Subcutaneous abdominal adipose tissue (tissue), 5 donors: ENCODE results near the gene ECEL1.

Source experiments
- H3K27ac ChIP-seq: one replicate; pipeline ENCODE4 v1.7.0; 2013; ENCODE audit warnings: low read depth, mild to moderate bottlenecking, inconsistent platforms, low read length, moderate library complexity
- H3K27me3 ChIP-seq, 5 donors: one replicate each; pipeline ENCODE4 v1.7.0; 2013; ENCODE audit warnings: low read length in 5 of 5, inconsistent platforms in 1 of 5; ENCODE audit not compliant: control insufficient read depth in 5 of 5, insufficient read depth in 4 of 5
- H3K36me3 ChIP-seq, 5 donors: one replicate each; pipeline ENCODE4 v1.7.0; 2013; ENCODE audit warnings: low read length in 5 of 5; ENCODE audit not compliant: control insufficient read depth in 5 of 5, insufficient read depth in 5 of 5
- H3K4me1 ChIP-seq, 5 donors: one replicate each; pipeline ENCODE4 v1.7.0; 2013; ENCODE audit warnings: low read length in 5 of 5, mild to moderate bottlenecking in 3 of 5, moderate library complexity in 1 of 5; ENCODE audit not compliant: control insufficient read depth in 5 of 5, insufficient read depth in 5 of 5
- H3K4me3 ChIP-seq, 5 donors: one replicate each; pipeline ENCODE4 v1.7.0; 2013; ENCODE audit warnings: low read length in 5 of 5, low read depth in 1 of 5
- H3K9ac ChIP-seq, 5 donors: one replicate each; pipeline ENCODE4 v1.7.0; 2013; ENCODE audit warnings: low read length in 5 of 5, mild to moderate bottlenecking in 4 of 5, moderate library complexity in 3 of 5
- H3K9me3 ChIP-seq, 5 donors: one replicate each; pipeline ENCODE4 v1.7.0; 2013; ENCODE audit warnings: low read length in 5 of 5; ENCODE audit not compliant: control insufficient read depth in 5 of 5
- donor health status: healthy.
- donor health status: healthy.
- donor health status: healthy.
- donor health status: healthy.
- donor health status: healthy.

Gene ECEL1

DNA sequence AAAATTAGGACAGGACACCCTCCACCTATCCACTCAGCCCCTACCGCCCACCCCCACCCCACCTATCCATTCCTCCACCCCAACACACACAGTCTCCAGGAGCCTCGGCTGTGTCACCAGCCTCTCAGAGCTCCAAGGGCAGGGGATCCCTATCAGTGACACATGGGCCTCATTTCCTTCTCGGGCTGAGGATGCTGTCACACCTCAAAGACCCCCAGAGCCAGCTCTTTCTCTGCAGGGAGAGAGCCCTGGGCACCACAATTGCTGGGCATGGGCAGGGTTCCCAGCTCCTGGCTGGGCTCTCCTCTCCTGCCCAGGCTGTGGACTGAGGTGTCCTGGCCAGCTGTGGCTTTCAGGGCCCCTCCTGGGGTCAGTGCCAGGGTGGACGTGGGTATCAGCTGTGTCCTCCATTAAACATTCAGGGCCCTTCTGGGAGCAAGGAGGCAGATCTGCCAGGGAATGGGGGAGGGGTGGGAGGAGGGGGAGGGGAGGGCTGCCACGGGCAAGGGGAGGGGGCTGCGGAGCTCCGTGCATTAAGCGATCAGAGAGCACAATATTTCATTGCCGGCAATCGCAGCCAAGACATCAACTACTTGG is 14.3 kb upstream of the ECEL1 start:
- H3K27ac ChIP-seq: no peak overlapping the region
- H3K27me3 ChIP-seq: peaks cover 40 to 64% (median 45%) of the 10 kb centered on the region in 5 donors
- H3K9me3 ChIP-seq: no peaks in the 10 kb centered on the region
- H3K9ac ChIP-seq: no peak overlapping the region
- peaks cover 0 to 13% (median 12%) of the 10 kb centered on the region in 5 donors for H3K4me1 ChIP-seq
- no peak overlapping the region for H3K4me3 ChIP-seq
- H3K36me3 ChIP-seq: no peaks in the 10 kb centered on the region

DNA sequence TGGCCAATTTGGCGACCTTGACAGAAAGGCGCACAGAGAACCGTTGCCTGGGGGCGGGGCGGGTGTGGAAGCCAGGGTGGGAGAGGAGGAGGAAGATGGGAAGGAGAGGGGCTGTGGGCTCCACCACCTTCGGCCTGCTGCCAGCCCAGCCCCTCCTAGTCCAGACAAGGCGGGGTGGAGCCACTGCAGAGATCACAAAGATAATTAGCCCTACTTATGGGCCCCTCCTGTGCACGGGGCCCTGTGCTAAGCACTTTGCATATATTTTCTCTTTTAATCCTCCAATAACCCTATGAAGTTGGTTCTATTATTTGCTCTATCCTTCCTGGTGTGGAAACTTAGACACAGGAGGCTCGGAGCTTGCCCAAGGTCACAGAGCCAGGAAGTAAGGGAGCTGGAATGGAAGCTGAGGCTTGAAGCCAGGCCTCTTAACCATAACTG is 13.7 kb upstream of the ECEL1 start:
- peaks cover 40 to 60% (median 42%) of the 10 kb centered on the region in 5 donors for H3K27me3 ChIP-seq
- H3K9me3 ChIP-seq: no peaks in the 10 kb centered on the region
- H3K4me3 ChIP-seq: no peak overlapping the region
- H3K4me1 ChIP-seq: peaks cover 0 to 13% (median 12%) of the 10 kb centered on the region in 5 donors
- no peaks in the 10 kb centered on the region for H3K36me3 ChIP-seq
- H3K9ac ChIP-seq: no peak overlapping the region
- H3K27ac ChIP-seq: no peak overlapping the region

DNA sequence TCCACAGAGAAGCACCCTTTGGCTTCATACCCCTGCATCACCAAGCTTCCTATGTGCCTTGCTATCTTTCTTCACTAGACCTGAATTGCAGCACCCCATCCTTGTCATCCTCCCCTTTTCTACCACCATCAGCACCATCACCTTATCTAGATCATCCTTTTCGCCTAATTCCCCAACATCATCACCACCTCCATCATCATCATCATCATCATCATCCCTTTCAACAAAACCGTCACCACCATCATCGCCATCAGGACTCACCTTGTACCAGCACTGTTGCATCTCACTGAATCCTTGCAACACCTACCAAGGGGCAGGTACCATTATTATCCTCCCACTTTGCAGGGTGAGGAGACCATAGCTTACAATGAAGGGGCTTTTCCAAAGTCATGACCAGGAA is 10.8 kb upstream of the ECEL1 start:
- Histone ChIP-seq H3K9me3 (no peaks in the 10 kb centered on the region), H3K36me3 (no peaks in the 10 kb centered on the region), H3K4me3 (no peak overlapping the region), H3K4me1 (peaks cover 0 to 10% (median 10%) of the 10 kb centered on the region in 5 donors), H3K27ac (no peak overlapping the region), H3K27me3 (peaks cover 14 to 37% (median 23%) of the 10 kb centered on the region in 5 donors), H3K9ac (no peak overlapping the region)

DNA sequence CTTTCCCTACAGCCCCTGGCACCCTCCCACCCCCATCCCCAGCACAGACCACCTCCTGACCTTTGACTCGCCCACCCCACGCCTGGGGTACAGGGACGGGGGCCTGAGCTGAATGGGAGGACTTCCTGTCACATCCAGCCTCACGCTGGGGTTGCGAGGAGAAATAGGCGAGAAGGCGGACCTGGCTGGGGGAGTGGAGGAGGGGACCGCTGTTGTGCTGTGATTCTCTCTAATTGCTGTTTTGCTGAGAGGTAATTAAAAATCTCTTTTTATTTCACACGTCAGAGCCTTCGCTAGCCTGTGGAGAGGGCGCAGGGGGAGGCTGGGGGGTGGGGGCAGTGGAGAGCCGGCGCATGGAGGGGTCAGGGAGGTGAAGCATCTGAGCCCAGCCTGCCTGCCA is 9.7 kb upstream of the ECEL1 start:
- H3K9ac ChIP-seq: no peak overlapping the region
- H3K27me3 ChIP-seq: peaks cover 12 to 30% (median 22%) of the 10 kb centered on the region in 5 donors
- H3K27ac ChIP-seq: no peak overlapping the region
- H3K4me3 ChIP-seq: no peak overlapping the region
- H3K36me3 ChIP-seq: no peaks in the 10 kb centered on the region
- no peaks in the 10 kb centered on the region for H3K9me3 ChIP-seq
- H3K4me1 ChIP-seq: peaks cover 0 to under 1% (median under 1%) of the 10 kb centered on the region in 5 donors

- Histone ChIP-seq H3K4me3 (no peak overlapping the region), H3K4me1 (no peaks in the 10 kb centered on the region), H3K27ac (no peak overlapping the region), H3K9ac (no peak overlapping the region), H3K36me3 (no peaks in the 10 kb centered on the region), H3K27me3 (peaks cover 11 to 27% (median 23%) of the 10 kb centered on the region in 5 donors), H3K9me3 (no peaks in the 10 kb centered on the region)
These were observed 9.1 kb upstream of the ECEL1 start for GRCh38 chr2:232496501-232497270.

- Histone ChIP-seq H3K27ac (no peak overlapping the region), H3K4me3 (no peak overlapping the region), H3K9me3 (no peaks in the 10 kb centered on the region), H3K36me3 (no peaks in the 10 kb centered on the region), H3K27me3 (peaks cover 3 to 19% (median 15%) of the 10 kb centered on the region in 5 donors), H3K4me1 (no peaks in the 10 kb centered on the region), H3K9ac (no peak overlapping the region)
These were observed 7.7 kb upstream of the ECEL1 start for GRCh38 chr2:232495292-232495691.

DNA sequence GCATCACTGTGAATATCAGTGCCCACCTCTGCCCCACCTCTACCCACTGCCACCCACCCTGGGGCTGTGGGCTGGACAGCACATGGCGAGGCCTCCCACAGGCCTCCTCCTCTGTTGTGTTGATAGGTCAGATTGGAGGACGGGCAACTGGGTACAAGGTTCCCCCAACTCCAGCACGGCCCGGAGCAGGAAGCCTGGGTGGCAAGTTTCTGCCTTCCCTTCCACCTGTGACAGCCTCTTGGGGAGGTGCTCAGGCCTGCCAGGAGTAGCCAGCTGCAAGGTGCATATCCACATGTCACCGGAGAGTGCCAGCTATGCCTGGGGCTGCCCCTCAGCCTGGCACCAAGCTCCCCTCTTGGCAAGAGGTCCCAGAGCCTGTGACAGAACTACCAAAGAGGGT is 6.9 kb upstream of the ECEL1 start:
- Histone ChIP-seq H3K36me3 (no peaks in the 10 kb centered on the region), H3K9ac (no peak overlapping the region), H3K4me3 (no peak overlapping the region), H3K27ac (no peak overlapping the region), H3K9me3 (no peaks in the 10 kb centered on the region), H3K27me3 (peaks cover 4 to 22% (median 19%) of the 10 kb centered on the region in 5 donors), H3K4me1 (no peaks in the 10 kb centered on the region)

- H3K4me3 ChIP-seq: no peak overlapping the region
- H3K4me1 ChIP-seq: no peaks in the 10 kb centered on the region
- H3K27ac ChIP-seq: no peak overlapping the region
- no peak overlapping the region for H3K9ac ChIP-seq
- peaks cover 7 to 25% (median 21%) of the 10 kb centered on the region in 5 donors for H3K27me3 ChIP-seq
- H3K9me3 ChIP-seq: no peaks in the 10 kb centered on the region
- H3K36me3 ChIP-seq: no peaks in the 10 kb centered on the region
These were observed 6.3 kb upstream of the ECEL1 start for GRCh38 chr2:232493701-232494474.

DNA sequence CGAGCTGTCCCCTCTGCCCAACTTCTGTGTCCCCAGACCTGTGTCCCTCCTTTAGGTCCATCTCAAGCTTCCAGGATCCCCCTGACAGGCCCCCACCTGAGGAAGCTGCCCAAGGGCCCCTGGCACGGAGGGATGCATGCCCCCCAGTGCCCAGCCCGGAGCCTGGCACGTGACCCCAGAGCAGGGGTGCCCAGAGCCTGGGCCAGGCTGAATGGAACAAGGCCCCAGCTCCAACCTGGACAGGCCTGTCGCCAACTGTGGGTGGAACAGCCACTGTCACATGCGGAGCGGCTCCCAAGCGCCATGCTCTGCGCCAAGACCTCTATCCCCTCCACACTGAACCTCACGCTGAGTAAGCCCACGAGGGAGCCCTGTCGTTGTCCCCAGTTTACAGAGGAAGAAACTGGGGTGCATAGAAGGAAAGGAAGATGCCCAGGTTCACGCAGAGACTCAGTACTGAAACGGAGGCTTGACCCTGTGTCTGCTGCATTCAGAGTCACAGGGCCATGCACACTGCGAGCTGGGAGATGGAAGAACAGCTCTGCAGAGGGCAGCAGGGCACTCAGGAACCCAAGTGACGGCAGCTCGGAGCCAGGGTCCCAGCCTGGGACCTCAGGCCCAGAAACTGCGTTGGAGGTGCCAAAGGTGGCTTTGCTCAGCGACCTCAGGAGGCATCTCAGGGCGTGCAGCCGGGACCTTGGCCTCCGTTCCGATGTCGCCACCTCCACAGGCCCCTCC is 5.5 kb upstream of the ECEL1 start:
- no peaks in the 10 kb centered on the region for H3K9me3 ChIP-seq
- H3K27ac ChIP-seq: no peak overlapping the region
- H3K36me3 ChIP-seq: no peaks in the 10 kb centered on the region
- no peaks in the 10 kb centered on the region for H3K4me1 ChIP-seq
- H3K4me3 ChIP-seq: no peak overlapping the region
- H3K27me3 ChIP-seq: peaks cover 11 to 31% (median 22%) of the 10 kb centered on the region in 5 donors
- no peak overlapping the region for H3K9ac ChIP-seq
